ENCODE data around the gene ANGPTL7. TPM values are rescaled to one million over a fixed set of nuclear protein-coding genes. Genes with fewer than 3 reads are reported as not detected.

Gene ANGPTL7
- polyA plus RNA-seq, 1 donor (not counting 4 experiments of a cell fraction or from before 2014, with no cell fraction given), result not detected

- no peak for FAIRE-seq
- TF ChIP-seq CTCF (optimal IDR thresholded peaks at IDR 0.05 in 1 of 3, IDR thresholded peaks at IDR 0.05 in 1 of 3, conservative IDR thresholded peaks at IDR 0.05 in 1 of 3; ENCODE audit: extremely low read depth in 1 of 3, insufficient read depth in 2 of 3, low read length in 3 of 3), result no peak
- TF ChIP-seq EZH2 (IDR thresholded peaks at IDR 0.05; ENCODE audit: low read length), result no peak
These were observed 32.2 kb upstream of the ANGPTL7 start for GRCh38 chr1:11156963-11157362.

GRCh38 chr1:11157394-11157793 is 31.8 kb upstream of the ANGPTL7 start:
- FAIRE-seq (no peak), DNase-seq (ENCODE audit: low read depth, low spot score) (no peak)
- TF ChIP-seq EZH2 (IDR thresholded peaks at IDR 0.05; ENCODE audit: low read length) (no peak), CTCF (optimal IDR thresholded peaks at IDR 0.05 in 1 of 3, IDR thresholded peaks at IDR 0.05 in 1 of 3, conservative IDR thresholded peaks at IDR 0.05 in 1 of 3; ENCODE audit: extremely low read depth in 1 of 3, insufficient read depth in 2 of 3, low read length in 3 of 3) (no peak)
- dilution Hi-C loops (cut with MboI; ENCODE audit: extremely low pct_ligation_motif_present, low sequenced_read_pairs), result no loop called here
- Histone ChIP-seq H3K9me3 (ENCODE audit: control insufficient read depth, low read depth, low read length) (no peaks in the 10 kb centered on the region), H3K4me3 (ENCODE audit: control insufficient read depth in 2 of 3, extremely low read depth in 1 of 3, insufficient read depth in 2 of 3, low read depth in 1 of 3, low read length in 3 of 3) (no peak overlapping the region), H3K79me2 (ENCODE audit: control insufficient read depth, insufficient read depth, low read length) (no peaks in the 10 kb centered on the region), H3K27ac (ENCODE audit: control insufficient read depth, insufficient read depth, low read length) (peak overlapping the region; percentile 91), H3K4me2 (ENCODE audit: control insufficient read depth, extremely low read depth, insufficient read depth, low read depth, low read length) (no peak overlapping the region), H3K9ac (ENCODE audit: control insufficient read depth, extremely low read depth, insufficient read depth, low read length) (no peak overlapping the region), H3K9me1 (ENCODE audit: control insufficient read depth, extremely low read depth, insufficient read depth, low read length) (peaks cover 3% of the 10 kb centered on the region), H4K20me1 (ENCODE audit: control insufficient read depth, extremely low read depth, insufficient read depth, low read length) (no peaks in the 10 kb centered on the region), H3K27me3 (ENCODE audit: control insufficient read depth, extremely low read depth, insufficient read depth, low read length) (no peaks in the 10 kb centered on the region), H3K4me1 (ENCODE audit: control insufficient read depth, extremely low read depth, insufficient read depth, low read length) (peaks cover 21% of the 10 kb centered on the region), H3K36me3 (ENCODE audit: control insufficient read depth in 2 of 2, extremely low read depth in 1 of 2, insufficient read depth in 2 of 2, low read length in 2 of 2) (peaks cover 3 to 19% of the 10 kb centered on the region in 2 experiments), H2AFZ (ENCODE audit: control insufficient read depth, low read length) (no peak overlapping the region)

More at GRCh38 chr1:11156963-11157362, 32.2 kb upstream of the ANGPTL7 start:
- H3K9me3 ChIP-seq (ENCODE audit: control insufficient read depth, low read depth, low read length), result no peaks in the 10 kb centered on the region
- no peaks in the 10 kb centered on the region for H4K20me1 ChIP-seq (ENCODE audit: control insufficient read depth, extremely low read depth, insufficient read depth, low read length)
- H3K79me2 ChIP-seq (ENCODE audit: control insufficient read depth, insufficient read depth, low read length), result no peaks in the 10 kb centered on the region
- no peak overlapping the region for H2AFZ ChIP-seq (ENCODE audit: control insufficient read depth, low read length)
- dilution Hi-C loops (cut with MboI; ENCODE audit: extremely low pct_ligation_motif_present, low sequenced_read_pairs), result no loop called here
- no peak for DNase-seq (ENCODE audit: low read depth, low spot score)
- no peaks in the 10 kb centered on the region for H3K27me3 ChIP-seq (ENCODE audit: control insufficient read depth, extremely low read depth, insufficient read depth, low read length)
- no peak overlapping the region for H3K4me2 ChIP-seq (ENCODE audit: control insufficient read depth, extremely low read depth, insufficient read depth, low read depth, low read length)
- H3K36me3 ChIP-seq (ENCODE audit: control insufficient read depth in 2 of 2, extremely low read depth in 1 of 2, insufficient read depth in 2 of 2, low read length in 2 of 2), result peaks cover 3 to 19% of the 10 kb centered on the region in 2 experiments
- H3K27ac ChIP-seq (ENCODE audit: control insufficient read depth, insufficient read depth, low read length), result peak overlapping the region; percentile 91
- H3K4me1 ChIP-seq (ENCODE audit: control insufficient read depth, extremely low read depth, insufficient read depth, low read length), result peaks cover 21% of the 10 kb centered on the region
- peaks cover 3% of the 10 kb centered on the region for H3K9me1 ChIP-seq (ENCODE audit: control insufficient read depth, extremely low read depth, insufficient read depth, low read length)
- H3K9ac ChIP-seq (ENCODE audit: control insufficient read depth, extremely low read depth, insufficient read depth, low read length), result no peak overlapping the region
- no peak overlapping the region for H3K4me3 ChIP-seq (ENCODE audit: control insufficient read depth in 2 of 3, extremely low read depth in 1 of 3, insufficient read depth in 2 of 3, low read depth in 1 of 3, low read length in 3 of 3)
